Activated naive CD8-positive, alpha-beta T cell treated with anti-CD3 and anti-CD28 coated beads, Interleukin-2, amount 50 U/mL, for 24 hours (primary cell): ENCODE measurements around the gene NR2F1-AS1.

Experiments used
- ATAC-seq: fragments of 150-1000 bp; cut with Tn5 transposase; one replicate; pipeline ENCODE4 v1.10.0; 2021
- DNase-seq: peaks from one replicate; pipeline ENCODE4 v3.0.0; 2021
- H3K27ac Mint-ChIP-seq: one replicate; pipeline ENCODE4 v1.8.0; 2021; ENCODE audit warnings: mild to moderate bottlenecking, mixed read lengths
- H3K27me3 Mint-ChIP-seq: one replicate; pipeline ENCODE4 v1.8.0; 2021; ENCODE audit warnings: mixed read lengths
- H3K36me3 Mint-ChIP-seq: one replicate; pipeline ENCODE4 v1.8.0; 2021; ENCODE audit warnings: low read depth, mixed read lengths
- H3K4me1 Mint-ChIP-seq: one replicate; pipeline ENCODE4 v1.8.0; 2021; ENCODE audit warnings: mixed read lengths
- H3K4me3 Mint-ChIP-seq: one replicate; pipeline ENCODE4 v1.8.0; 2021; ENCODE audit warnings: mild to moderate bottlenecking, moderate library complexity, mixed read lengths
- H3K9me3 Mint-ChIP-seq: one replicate; pipeline ENCODE4 v1.8.0; 2021; ENCODE audit warnings: mixed read lengths

The NR2F1-AS1 gene

DNA sequence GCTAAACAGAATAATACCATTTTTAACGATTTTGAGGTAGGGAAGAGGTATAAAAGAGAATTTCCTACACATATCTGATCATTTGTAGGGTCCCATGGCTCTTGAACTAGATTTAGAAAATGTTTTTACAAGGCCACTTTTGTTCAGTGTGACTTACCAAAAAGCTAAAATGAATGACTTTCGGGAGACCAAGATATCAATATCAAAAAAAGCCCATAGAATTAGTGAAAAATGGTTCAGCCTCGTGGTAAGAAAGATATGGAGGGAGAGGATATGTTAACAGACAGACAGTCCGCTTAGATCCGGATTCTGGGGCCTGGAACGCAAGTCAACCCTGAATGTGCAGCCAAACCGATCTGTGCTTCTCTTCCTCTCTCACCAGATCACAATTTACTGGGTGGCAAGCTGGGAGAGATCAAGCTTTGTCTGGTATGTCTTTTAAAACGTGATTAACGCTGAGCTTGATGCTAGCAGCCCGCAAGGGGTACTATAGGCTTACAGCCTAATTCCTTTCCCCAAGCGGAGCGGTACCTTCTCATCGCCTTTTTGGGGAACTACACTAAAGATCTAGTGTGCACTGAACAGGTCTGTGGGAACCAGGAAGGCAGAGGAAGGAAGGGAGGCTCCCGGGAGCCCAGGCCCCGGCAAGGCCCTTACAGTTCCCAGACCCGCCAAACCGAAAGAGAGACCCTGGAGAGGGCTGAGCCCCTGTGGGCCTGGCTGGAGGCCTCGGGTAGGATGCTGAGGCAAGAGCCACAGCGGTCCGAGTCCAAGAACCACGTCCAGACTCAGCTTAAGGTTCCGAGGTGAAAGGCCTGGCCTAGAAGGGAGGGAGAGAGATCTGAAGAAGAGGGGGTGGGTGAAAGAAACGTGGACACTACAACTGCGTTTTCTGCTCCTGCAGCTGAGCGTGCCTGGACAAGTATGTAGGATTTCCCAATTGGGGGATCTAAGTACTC lies 2.9 kb downstream of the NR2F1-AS1 start:
- DNase-seq = no peak
- no peak overlapping the region for H3K4me3 Mint-ChIP-seq
- H3K27me3 Mint-ChIP-seq = peaks cover 71% of the 10 kb centered on the region
- H3K4me1 Mint-ChIP-seq = peaks cover 13% of the 10 kb centered on the region
- no peak overlapping the region for H3K27ac Mint-ChIP-seq
- no peaks in the 10 kb centered on the region for H3K9me3 Mint-ChIP-seq
- H3K36me3 Mint-ChIP-seq = no peaks in the 10 kb centered on the region
- no peak for ATAC-seq

DNA sequence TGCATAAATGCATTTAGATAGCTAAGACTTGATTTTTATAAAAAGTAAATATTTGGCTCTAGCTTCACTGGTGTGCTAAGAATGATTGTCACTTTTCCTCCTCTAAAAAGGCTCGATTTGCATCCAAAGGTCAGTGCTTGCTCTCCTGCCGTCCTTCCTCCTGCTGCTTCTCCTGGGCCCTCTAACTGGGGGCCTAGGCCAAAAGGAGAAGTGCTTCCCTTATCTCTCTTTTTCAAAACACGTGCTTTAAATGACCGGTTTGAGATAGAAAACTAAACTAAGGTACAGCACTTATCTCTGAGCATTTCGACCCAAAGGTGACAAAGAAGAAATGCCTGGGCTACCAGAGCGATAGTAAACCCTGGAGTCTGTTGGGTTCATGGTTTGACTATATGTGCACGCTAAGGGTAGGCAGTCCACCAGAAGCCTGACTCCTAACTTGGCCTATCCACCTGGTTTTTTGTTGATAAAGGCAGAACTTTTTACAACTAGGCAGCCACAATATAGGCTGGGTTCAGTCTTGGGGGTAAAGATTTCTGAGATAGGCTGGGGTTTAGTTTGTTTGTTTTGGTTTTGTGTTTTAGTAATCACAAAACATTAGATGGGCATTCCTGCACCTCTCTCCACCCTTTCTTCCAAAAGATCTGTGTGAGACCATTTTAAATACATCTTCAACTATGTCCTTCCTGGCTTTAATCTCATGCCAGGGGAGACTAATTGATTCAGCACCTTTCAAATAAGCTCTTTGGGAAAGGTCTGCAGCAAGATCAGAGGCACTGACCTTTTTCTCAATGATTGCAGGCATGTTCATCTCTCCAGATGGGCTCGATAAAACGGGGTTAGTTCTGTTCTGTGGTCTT lies 3.8 kb downstream of the NR2F1-AS1 start:
- no peak overlapping the region for H3K27ac Mint-ChIP-seq
- H3K9me3 Mint-ChIP-seq = no peaks in the 10 kb centered on the region
- no peak for DNase-seq
- ATAC-seq = no peak
- peaks cover 19% of the 10 kb centered on the region for H3K4me1 Mint-ChIP-seq
- peaks cover 79% of the 10 kb centered on the region for H3K27me3 Mint-ChIP-seq
- no peaks in the 10 kb centered on the region for H3K36me3 Mint-ChIP-seq
- no peak overlapping the region for H3K4me3 Mint-ChIP-seq

DNA sequence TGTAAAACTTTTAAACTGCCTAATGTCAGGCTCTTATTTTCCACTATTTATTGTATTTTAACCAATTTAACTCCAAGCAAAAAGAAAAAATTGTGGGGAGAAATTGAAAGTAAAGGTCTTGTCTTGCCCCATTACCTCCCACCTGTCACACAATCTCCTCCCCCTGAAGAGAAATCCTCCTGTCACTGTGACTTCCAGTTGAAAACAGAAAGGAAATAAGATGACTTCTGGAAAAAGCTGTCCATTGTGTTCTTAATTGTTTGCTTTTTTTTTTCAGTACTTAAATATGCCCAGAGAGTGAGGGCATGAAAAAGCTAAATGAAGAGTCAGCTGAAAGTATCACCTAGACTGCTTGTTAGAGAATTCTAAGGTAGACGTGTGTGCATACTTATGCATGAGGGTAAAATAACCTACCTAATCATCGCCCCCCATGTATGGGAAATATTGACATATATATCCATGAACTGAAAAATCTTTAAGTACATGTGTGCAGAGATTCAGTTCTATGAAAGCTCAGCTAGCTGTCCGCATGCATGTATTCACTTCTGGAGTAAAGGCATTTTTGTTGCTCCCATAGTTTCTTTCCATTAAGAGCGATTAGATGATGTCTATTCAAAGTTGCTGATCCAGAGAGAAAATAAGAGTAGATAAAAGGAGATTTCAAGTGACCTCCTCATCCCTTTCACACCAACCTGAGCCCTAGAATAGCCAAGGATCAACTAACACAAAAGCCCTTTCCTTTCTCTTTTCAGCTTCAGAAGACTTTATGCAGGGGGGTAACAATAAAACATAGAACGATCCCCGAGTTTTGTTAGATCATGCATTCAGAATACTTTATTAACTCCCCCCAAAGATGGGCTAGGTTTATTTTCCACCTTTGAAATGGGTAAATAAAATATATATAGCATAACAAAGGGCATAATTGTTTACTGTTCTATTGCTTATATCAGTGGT lies 5.3 kb downstream of the NR2F1-AS1 start:
- Mint-ChIP-seq H3K4me3 (no peak overlapping the region), H3K27ac (no peak overlapping the region), H3K4me1 (peaks cover 25% of the 10 kb centered on the region), H3K27me3 (peaks cover 84% of the 10 kb centered on the region), H3K9me3 (no peaks in the 10 kb centered on the region), H3K36me3 (peaks cover 2% of the 10 kb centered on the region)
- DNase-seq (no peak), ATAC-seq (no peak)

DNA sequence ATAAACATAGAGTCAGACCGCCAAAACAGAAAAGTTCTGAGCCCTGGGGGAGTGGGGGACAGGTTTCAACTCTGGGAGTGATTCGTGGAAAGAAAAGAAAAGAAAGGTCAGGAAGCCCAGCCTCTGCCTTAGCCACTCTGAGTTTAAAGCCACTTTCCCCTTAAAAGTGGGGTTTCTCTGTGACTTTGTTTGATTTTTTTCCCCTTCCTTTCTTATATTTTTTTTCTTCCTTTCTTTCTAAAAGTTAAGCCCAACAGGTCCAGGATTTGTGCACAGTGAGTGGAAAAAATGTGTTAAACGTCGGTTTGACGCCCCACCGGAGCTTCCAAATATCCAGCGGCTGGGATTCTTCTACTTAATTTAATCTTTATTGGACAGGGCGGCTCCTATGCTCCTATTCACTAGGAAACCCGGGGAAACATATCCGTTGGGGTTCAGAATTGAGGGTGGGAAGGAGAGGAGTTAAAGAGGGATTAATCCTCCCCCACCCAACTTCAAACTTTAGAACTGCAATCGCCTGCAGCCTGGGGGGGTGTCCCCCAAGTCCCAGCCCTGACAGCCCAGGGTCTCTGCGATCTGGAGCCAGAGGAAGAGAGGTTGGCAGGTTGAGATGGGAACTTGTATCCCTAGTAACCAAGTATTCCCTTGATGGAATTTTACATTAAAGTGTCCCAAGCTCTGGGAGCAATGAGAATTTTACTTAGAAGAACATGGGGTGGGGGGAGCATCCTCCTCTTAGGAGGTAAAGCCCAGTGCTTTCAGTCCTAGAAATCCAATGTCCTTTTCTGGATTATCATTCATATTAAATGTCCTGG lies 6.3 kb downstream of the NR2F1-AS1 start:
- no peak for ATAC-seq
- Mint-ChIP-seq H3K36me3 (peaks cover 2% of the 10 kb centered on the region), H3K9me3 (no peaks in the 10 kb centered on the region), H3K27ac (no peak overlapping the region), H3K4me3 (no peak overlapping the region), H3K4me1 (peaks cover 23% of the 10 kb centered on the region), H3K27me3 (peaks cover 83% of the 10 kb centered on the region)
- no peak for DNase-seq

DNA sequence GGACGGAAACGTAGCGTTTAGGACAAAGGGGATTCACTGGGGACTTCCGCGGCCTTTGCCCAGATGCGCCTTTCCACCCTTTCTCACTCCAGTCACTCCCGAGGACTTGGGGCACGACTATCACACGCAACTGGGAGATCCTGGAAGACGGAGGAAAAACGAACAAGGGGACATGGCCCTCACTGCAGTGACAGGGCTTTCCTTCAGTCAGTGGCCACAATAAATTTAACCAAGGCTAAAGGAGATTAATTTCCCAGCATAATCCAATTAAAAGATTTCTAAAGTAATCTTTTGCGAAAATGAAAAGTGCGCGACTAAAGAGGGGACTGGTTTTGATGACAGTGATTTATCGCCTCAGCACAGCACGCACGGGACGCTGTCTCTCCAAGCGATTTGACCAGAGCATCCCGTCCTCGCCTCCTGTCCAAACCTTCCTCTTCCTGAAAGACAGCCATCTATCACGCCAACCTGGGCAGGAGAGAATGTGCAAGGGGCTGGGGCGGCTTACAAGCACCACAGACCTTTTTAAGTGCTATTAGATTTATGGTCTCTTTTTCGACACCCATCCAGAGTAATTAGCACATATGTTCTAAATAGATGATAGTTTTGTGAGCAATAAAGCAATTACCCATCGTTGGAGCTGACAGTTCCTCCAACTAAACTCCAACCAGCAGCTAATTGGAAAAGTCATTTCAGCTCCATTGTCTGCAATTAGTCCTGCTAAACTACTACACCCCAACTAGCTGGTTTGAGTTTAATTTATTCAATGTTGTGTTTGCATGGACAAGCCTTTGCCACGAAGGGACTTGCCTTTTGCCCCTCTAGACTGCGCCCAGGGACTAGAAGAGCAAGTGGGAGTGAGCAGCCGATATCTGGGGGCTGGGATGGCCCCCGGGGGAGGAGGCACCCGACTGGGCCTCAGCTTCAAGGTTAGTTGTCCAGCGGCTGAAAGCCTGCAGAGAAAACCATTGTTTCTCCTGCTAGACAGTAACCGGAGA lies 7.4 kb downstream of the NR2F1-AS1 start:
- ATAC-seq (no peak), DNase-seq (no peak)
- Mint-ChIP-seq H3K27ac (no peak overlapping the region), H3K9me3 (no peaks in the 10 kb centered on the region), H3K36me3 (peaks cover 2% of the 10 kb centered on the region), H3K4me3 (no peak overlapping the region), H3K4me1 (peaks cover 21% of the 10 kb centered on the region), H3K27me3 (peaks cover 89% of the 10 kb centered on the region)

DNA sequence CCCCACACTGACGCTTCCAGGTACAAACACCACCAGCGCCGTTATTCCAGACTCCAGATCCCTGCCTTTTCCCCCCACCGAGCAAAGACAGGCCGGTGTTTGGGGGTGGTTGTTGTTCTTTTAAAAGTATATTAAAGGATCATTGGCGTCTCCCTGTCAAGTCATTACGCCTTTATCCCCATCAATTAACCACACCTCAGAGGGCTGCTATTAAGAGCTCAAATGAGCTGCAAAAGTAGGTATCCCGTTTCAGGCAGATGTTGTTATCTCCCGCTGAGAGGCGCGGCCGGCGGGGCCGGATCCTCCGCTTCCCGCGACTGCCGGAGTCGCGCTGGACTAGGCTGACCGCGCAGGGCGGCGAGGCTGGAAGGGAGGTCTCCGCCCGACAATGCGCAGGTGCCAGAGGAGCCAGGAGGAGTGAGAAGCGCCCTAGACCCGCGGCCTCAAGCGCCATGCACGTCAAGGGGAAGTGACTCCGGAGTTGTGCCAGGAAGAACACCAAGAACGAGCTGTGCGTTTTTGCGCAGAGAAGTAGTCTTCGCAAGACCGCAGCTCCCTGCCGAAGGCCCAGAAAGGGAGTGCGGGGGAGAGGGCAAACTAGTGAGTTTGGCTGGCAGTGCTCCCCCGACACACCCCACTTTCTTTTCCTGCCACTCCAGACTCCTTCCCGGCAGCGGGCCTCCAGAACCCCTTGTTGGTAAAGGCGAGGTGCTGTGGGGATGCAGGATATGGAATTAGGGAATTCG lies 8.2 kb downstream of the NR2F1-AS1 start:
- no peak for DNase-seq
- Mint-ChIP-seq H3K4me3 (no peak overlapping the region), H3K4me1 (peaks cover 21% of the 10 kb centered on the region)

DNA sequence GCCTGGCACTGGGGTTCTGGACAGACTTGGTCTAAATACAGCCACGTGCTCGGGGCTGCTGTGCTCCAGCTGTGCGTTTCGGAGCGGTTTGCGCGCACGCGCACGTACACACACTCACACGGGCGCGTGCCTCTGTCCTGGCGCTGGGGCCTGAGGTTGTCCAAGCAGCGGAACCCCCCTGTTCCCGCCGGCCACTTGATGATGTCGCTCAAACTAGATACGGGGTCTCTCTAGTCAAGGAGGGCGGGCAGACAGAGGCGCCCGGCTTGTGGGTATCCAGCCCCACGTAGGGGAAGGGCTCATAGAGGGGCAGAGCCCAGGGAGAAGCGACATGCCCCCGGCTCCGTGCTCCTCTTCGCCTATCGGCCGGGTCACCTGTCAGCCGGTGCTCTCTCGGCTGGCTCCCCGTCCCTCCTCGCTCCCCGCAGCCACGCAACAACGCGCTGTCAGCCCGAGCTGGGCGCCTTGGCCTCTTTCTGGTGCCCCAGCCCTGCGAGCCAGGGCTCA lies 8.9 kb downstream of the NR2F1-AS1 start:
- Mint-ChIP-seq H3K27ac (no peak overlapping the region), H3K27me3 (peaks cover 86% of the 10 kb centered on the region), H3K36me3 (peaks cover 2% of the 10 kb centered on the region), H3K4me1 (peaks cover 21% of the 10 kb centered on the region), H3K4me3 (peak overlapping the region; percentile 50), H3K9me3 (no peaks in the 10 kb centered on the region)
- DNase-seq = no peak
- ATAC-seq = no peak

More for the DNA sequence above, 8.2 kb downstream of the NR2F1-AS1 start:
- Mint-ChIP-seq H3K36me3 (peaks cover 2% of the 10 kb centered on the region), H3K27ac (no peak overlapping the region), H3K9me3 (no peaks in the 10 kb centered on the region), H3K27me3 (peaks cover 86% of the 10 kb centered on the region)
- no peak for ATAC-seq

DNA sequence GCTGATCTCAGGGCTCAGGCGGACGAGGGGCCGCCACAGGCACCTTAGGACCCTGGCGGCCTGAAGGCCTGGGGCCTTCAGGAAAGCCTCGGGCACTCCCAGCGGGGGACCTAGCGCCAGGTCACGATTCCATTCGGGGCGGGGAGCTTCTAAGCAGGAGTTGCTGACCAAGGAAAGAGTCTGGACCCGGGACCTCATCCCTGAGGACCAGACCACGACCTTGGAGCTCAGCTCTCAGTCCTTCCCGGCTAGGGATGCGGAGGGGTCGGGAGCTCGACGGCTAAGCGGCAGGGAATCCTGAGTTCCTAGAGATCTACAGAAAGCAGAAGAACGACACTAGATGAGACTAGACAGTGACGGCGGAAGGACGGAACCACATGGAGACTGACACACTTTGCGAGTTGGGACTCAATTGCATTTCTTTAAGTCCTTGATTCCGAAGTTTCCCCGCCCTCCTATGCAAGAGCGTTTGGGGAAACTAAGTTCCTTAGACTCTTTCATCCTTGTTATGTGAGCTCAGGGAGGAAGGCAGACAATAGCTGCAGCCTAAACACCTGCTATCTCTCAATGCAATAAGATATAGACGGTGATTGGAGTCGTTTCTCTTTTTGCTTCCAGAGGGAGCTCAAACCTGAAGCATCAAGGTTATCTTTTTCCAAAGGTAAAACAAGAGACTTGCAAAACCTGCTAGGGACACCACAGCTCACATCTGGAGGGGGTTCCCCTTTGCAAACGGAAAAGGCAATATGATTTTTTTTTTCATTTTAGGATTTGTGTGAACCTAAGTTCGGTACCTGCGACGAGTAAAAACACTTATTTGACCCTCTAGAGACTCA lies 9.7 kb downstream of the NR2F1-AS1 start:
- Mint-ChIP-seq H3K4me1 (peaks cover 21% of the 10 kb centered on the region), H3K36me3 (peaks cover 2% of the 10 kb centered on the region), H3K9me3 (no peaks in the 10 kb centered on the region), H3K27ac (no peak overlapping the region), H3K4me3 (peak overlapping the region; percentile 50), H3K27me3 (peaks cover 84% of the 10 kb centered on the region)
- no peak for DNase-seq
- ATAC-seq = no peak

DNA sequence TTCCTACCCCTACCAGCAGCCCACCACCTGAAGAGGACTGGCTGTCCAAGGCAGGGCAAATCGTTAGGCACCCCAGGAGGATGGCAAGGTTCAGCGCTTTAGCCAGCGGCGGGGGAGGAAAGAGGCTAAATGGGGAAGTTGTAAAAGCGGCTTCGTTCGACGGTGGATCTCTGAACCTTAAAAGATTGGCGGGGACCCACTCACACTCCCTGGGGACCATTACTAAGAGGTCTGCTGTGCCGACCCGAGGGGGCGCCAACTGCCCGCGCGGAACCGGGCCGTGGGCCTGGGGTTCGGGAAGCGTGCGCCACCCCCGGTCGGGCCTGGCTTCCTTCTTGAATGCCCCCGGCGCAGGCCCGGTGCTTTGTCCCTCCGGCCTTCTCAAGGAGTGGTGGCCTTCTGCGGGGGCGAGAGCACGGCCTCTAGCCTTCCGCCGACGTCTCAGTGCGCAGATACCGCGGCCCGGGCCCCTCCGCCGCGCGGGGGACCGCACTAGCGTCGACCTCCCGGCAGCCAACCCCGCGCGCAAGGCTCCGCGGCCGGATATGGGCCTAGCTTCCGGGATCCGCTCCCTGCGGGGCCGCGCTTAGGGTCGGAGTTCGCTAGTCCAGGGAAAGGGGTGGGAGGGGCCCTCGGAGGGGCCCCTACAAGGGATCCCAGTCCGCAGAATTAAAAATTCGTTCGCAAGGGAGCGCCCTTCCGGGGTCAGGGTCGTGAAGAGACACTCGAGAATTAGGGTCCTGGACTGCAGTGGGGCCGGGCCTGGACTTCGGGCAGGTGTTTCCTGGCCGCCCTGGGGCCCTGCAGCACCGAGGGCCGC lies 10.5 kb downstream of the NR2F1-AS1 start:
- Mint-ChIP-seq H3K36me3 (peaks cover 2% of the 10 kb centered on the region), H3K27me3 (peaks cover 78% of the 10 kb centered on the region), H3K27ac (no peak overlapping the region), H3K4me1 (peaks cover 21% of the 10 kb centered on the region), H3K9me3 (no peaks in the 10 kb centered on the region), H3K4me3 (no peak overlapping the region)
- ATAC-seq = peak; percentile 46
- DNase-seq = no peak

DNA sequence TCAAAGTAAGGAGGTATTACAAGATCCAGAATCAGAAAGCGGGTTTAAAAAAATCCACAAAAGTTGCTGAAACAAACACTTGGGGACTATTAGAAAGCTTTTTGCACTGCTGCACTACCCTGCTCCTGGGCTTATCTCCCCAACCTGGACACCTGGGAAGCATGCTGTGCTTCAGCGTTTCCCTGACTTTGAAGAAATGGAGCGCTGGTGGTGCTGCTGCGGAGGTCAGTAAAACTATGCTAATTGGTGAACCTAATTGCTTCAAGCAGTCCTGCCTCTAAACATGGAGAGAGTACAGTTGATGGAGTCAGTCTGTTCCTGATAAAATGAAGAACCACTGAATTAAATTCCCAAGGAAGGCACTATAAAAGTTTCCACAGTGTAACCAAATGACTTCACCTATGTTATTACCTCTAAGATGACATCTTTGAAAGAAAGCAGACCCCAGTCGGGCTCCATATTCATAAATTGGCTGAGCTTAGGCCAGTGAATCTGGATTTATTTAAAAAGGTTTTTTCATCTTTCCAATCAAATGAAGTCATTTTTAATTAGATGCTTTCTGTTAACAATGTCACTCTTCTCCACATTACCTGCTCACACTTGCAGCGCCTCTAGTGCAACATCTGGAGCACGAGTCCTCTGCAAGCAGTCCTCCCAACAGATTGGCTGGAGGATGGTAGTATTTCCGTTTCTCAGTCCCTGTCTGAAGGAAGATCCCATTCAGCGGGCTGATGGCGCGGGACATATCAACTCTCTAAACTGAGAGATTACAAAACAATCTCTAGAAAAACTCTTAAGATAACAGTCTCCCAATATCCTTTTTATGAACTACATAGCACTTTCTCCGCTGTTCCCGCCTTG lies 11.5 kb downstream of the NR2F1-AS1 start:
- Mint-ChIP-seq H3K27me3 (peaks cover 68% of the 10 kb centered on the region), H3K36me3 (peaks cover 2% of the 10 kb centered on the region), H3K27ac (no peak overlapping the region), H3K4me3 (no peak overlapping the region), H3K4me1 (peaks cover 22% of the 10 kb centered on the region), H3K9me3 (no peaks in the 10 kb centered on the region)
- ATAC-seq (no peak), DNase-seq (no peak)
